VCaP (cell line): ENCODE measurements around the gene ATXN1.

Source experiments
- H3K27ac ChIP-seq: fragments of 450-650 bp; 2 replicates; pipeline ENCODE4 v1.5.1; 2017
- TF ChIP-seq, protein P1 (sequence below): fragments of 450-650 bp; conservative IDR thresholded peaks from 2 replicates; pipeline ENCODE4 v1.5.1; 2017; ENCODE audit warnings: mild to moderate bottlenecking, moderate library complexity

Gene ATXN1

DNA sequence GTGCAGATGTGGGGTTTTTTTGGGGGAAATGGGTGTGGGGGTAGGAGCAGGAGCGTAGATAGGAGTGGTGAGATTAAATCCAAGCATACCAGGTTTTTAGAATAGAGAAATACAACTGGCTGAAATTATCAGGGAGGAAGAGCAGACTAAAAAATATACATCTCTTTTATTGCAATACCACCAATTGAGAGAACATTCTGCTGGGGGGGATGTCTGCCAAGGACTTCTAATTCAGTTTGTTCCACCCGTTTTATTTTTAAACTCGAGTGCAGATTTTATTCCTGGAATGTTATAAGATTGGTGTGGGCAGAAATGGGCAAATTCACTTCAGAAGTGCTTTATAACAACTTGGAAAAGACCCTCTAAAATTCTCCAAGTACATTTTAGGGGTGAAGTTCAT, 330.2 kb downstream of the ATXN1 start:
- TF ChIP-seq, protein P1, sequence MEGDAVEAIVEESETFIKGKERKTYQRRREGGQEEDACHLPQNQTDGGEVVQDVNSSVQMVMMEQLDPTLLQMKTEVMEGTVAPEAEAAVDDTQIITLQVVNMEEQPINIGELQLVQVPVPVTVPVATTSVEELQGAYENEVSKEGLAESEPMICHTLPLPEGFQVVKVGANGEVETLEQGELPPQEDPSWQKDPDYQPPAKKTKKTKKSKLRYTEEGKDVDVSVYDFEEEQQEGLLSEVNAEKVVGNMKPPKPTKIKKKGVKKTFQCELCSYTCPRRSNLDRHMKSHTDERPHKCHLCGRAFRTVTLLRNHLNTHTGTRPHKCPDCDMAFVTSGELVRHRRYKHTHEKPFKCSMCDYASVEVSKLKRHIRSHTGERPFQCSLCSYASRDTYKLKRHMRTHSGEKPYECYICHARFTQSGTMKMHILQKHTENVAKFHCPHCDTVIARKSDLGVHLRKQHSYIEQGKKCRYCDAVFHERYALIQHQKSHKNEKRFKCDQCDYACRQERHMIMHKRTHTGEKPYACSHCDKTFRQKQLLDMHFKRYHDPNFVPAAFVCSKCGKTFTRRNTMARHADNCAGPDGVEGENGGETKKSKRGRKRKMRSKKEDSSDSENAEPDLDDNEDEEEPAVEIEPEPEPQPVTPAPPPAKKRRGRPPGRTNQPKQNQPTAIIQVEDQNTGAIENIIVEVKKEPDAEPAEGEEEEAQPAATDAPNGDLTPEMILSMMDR, result no peak
- H3K27ac ChIP-seq, result no peak overlapping the region

DNA sequence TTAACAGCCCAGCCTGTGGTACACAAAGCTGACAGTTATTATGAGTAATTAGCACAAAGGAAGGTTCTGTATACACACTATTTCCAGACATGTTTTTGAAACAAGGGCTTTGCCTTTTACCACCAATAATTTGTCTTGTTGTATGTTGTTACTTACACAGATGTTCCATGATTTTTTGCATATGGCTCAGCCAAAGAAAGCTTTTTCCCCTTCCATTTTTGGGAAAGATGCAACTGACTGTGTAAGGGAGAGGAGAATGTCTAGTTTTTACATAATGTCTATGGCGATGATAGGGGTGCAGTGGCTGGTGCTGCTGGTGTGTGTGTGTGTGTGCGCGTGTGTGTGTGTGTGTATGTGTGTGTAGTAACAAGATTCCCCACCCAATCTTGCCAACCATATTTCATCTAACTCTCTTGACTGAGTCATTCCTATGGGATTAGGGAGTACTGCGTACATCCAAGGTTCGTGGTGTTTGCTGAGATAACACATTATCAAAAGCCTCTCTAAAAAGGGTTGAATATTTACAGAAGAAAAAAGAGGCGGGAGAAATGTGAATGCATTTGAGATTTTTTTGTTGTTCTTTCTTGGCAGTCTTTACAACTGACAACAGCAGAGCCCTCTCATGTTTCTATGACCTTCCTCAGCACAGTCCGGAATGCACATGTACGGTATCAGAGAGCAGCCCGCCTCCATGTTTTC, 330.7 kb downstream of the ATXN1 start:
- H3K27ac ChIP-seq, result no peak overlapping the region
- TF ChIP-seq, protein P1, result no peak

DNA sequence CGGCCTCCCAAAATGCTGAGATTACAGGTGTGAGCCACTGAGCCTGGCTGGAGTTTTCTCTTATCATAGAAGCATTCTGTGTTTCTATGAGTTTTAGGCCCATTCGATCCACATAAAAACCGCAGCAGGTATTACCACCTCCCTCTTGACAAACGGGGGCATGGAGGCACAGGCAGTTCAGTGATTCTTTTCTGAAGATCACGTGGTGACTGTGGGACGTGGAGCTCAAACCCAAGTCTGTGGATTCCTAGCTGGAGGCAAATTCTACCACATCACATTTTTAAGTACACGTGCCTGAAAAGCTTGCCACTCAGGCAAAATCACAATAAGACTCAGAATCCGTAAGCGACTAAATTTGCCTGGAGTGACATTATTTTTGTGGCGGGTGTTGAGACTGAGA, 331.6 kb downstream of the ATXN1 start:
- no peak overlapping the region for H3K27ac ChIP-seq
- TF ChIP-seq, protein P1, result no peak

DNA sequence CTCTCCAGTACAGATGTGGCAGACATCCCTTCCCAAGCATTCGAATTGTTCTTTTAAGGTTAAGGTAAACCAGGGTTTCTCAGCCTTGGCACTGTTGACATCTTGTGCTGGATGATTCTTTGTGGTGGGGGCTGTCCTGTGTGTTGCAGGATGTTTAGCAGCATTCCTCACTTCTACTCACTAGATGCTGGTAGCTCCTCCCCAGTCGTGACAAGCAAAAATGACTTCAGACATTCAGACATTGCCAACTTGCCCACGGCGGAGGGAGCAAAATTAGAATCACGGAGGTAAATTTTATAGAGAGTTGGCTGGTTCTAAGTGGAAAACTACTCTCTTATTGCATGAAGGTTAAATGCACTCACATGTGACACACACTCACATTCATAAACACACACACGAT, 334.1 kb downstream of the ATXN1 start:
- TF ChIP-seq, protein P1, result no peak
- no peak overlapping the region for H3K27ac ChIP-seq

DNA sequence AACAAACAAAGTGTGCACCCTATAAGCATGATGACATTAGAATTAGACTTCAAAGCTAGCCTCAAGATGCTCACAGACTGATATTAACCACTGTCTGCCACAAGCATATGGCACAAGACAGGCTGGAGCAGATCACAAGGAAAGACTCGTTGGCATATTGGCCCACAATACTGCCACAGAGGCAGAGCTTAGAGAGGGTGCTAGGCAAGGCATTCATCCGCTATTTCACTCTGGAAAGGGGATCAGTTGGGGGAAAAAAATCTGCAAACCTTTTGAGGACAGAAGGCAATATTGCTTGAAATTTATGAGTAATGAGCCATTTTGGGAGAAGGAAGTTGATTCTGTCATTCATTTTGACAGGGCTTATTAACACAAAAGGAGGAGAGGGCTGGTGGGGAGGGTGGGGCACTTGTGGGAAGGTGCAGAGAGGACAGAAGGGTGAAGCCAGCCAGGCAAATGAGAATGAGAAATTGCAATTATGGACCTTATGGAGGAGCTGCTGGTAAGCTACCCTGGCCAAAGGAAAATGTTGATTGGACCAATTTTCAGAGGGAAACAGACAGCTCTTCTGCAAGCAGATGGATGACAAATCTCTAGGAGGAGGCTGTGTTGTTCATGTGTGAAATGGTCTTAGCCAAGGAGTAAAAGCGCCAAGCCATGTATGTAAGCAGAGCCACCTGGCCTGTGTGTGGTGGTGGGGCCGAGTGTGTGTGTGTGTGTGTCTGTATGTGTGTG, 335.2 kb downstream of the ATXN1 start:
- TF ChIP-seq, protein P1, result no peak
- no peak overlapping the region for H3K27ac ChIP-seq

DNA sequence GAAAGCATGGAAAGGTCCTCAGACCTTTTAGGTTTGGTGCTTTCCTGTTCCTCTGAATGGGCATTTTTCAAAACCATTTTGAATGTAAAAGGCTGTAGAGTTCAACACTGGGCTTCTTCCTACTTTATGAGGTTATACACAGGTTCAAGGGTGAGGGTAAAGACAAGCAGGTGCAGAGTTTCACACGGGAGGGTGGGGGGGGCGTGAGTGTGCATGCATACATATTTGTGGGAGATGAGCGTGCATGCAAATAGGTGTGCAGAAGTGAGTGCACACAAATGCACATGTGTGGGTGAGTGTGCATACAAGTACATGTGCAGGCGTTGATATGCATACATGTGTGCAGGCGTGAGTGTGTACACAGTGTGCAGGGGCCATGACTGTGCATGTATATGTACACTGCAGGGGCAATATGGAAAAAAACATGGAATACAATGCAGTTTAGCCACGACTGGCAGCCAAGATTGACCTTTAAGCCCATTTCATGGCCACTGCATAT, 339.7 kb downstream of the ATXN1 start:
- TF ChIP-seq, protein P1, result no peak
- H3K27ac ChIP-seq, result peak overlapping the region; percentile 29; the same call in 1 of the 2 replicates

DNA sequence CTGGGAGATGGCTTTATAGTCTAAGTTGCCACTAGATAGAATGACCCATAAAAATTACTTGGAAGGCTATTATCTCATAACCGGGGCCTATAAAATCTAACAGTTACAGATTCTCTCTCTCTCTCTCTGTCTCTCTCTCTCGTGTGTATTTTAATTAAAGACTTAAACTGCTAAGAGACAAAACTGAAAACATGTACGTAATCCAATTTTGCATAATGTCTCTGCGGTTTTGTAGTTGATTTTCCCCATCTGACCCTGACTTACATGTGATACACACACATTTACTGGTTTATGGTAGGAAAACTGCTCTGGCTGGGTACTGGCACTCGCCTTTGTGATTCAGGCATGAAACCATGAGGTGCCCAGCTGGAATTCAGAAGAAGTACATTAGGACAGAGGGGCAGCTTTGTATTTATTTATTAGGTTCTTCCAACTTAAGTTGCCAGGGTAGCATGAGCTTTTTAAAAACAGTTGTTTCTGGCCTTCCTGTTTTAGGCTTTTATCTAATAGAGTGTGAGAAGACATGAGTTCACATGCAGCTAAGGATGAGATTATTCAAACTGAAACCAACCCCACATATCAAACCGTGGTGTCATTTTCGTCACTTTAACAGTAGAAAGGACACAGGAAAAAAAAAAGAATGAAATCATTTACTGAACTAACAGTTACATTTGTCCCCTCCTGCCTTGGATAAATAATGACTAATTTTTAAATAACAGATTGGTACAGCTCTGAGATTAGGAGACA, 340.4 kb downstream of the ATXN1 start:
- TF ChIP-seq, protein P1, result no peak
- peak overlapping the region; percentile 29; the same call in 1 of the 2 replicates for H3K27ac ChIP-seq
